Neural cell (in vitro differentiated cells): ENCODE data around the gene UBAC2. TPM values are rescaled to one million over a fixed set of nuclear protein-coding genes. Genes with fewer than 3 reads are reported as not detected.

Experiments used
- H2AFZ ChIP-seq: fragments of 200-600, 300-800 bp; sonication (generic), shearing (Covaris generic); 2 replicates; pipeline ENCODE4 v1.6.0; 2014; ENCODE audit warnings: low read depth, mild to moderate bottlenecking, antibody characterized with exemption, low read length, moderate library complexity
- H3F3A ChIP-seq: fragments of 200-600 bp; shearing (Covaris generic); 2 replicates; pipeline ENCODE4 v1.6.1; 2016; ENCODE audit warnings: mild to moderate bottlenecking, moderate library complexity, mixed read lengths, antibody characterized with exemption, low read length; ENCODE audit not compliant: insufficient read depth, poor library complexity, severe bottlenecking
- H3K27ac ChIP-seq: fragments of 200-600, 300-800 bp; sonication (generic), shearing (Covaris generic); 2 replicates; pipeline ENCODE4 v1.5.1; 2014; ENCODE audit warnings: mild to moderate bottlenecking, low read length, moderate library complexity
- H3K27me3 ChIP-seq: fragments of 300-800, 200-600 bp; sonication (generic), shearing (Covaris generic); 2 replicates; pipeline ENCODE4 v1.6.0; 2014; ENCODE audit warnings: mild to moderate bottlenecking, low read depth, low read length, moderate library complexity; ENCODE audit not compliant: insufficient read depth
- H3K36me3 ChIP-seq: fragments of 300-800, 200-600 bp; sonication (generic), shearing (Covaris generic); 2 replicates; pipeline ENCODE4 v1.5.1; 2014; ENCODE audit warnings: mild to moderate bottlenecking, antibody characterized with exemption, low read length, moderate library complexity; ENCODE audit not compliant: insufficient read depth
- H3K4me2 ChIP-seq: fragments of 300-800, 200-600 bp; sonication (generic), shearing (Covaris generic); 2 replicates; pipeline ENCODE4 v1.6.0; 2014; ENCODE audit warnings: mild to moderate bottlenecking, low read length
- H3K4me3 ChIP-seq: fragments of 300-800, 200-600 bp; sonication (generic), shearing (Covaris generic); 2 replicates; pipeline ENCODE4 v1.5.1; 2014; ENCODE audit warnings: mild to moderate bottlenecking, low read length, moderate library complexity
- H3K79me2 ChIP-seq: fragments of 200-600 bp; shearing (Covaris generic); replicated peaks from 2 replicates; pipeline ENCODE4 v1.6.0; 2014; ENCODE audit warnings: mild to moderate bottlenecking, low read length, moderate library complexity; ENCODE audit not compliant: insufficient read depth
- H3K9ac ChIP-seq: fragments of 300-800, 200-600 bp; sonication (generic), shearing (Covaris generic); 2 replicates; pipeline ENCODE4 v1.6.1; 2016; ENCODE audit warnings: mild to moderate bottlenecking, low read length, mixed read lengths
- H3K9me2 ChIP-seq: fragments of 200-600 bp; shearing (Covaris generic); 2 replicates; pipeline ENCODE4 v1.6.1; 2016; ENCODE audit warnings: mild to moderate bottlenecking, low read length, mixed read lengths; ENCODE audit not compliant: insufficient read depth
- H3K9me3 ChIP-seq: fragments of 200-600, 300-800 bp; sonication (generic), shearing (Covaris generic); 2 replicates; pipeline ENCODE4 v1.6.1; 2016; ENCODE audit warnings: mild to moderate bottlenecking, mixed run types, low read length, moderate library complexity, mixed read lengths
- H4K20me1 ChIP-seq: fragments of 200-600 bp; shearing (Covaris generic); 2 replicates; pipeline ENCODE4 v1.6.1; 2016; ENCODE audit warnings: mild to moderate bottlenecking, mixed run types; ENCODE audit not compliant: insufficient read depth
- CTCF ChIP-seq: fragments of 450-650 bp; IDR thresholded peaks from 2 replicates; pipeline ENCODE4 v1.5.1; 2014; ENCODE audit warnings: antibody characterized with exemption, mild to moderate bottlenecking, moderate library complexity; ENCODE audit not compliant: poor library complexity, severe bottlenecking
- EP300 ChIP-seq: fragments of 450-650 bp; conservative IDR thresholded peaks from 2 replicates; pipeline ENCODE4 v1.6.1; 2014; ENCODE audit warnings: antibody characterized with exemption, mild to moderate bottlenecking, moderate library complexity; ENCODE audit not compliant: poor library complexity, severe bottlenecking
- EZH2 ChIP-seq: fragments of 200-600, 300-800 bp; shearing (Covaris generic), sonication (generic); IDR thresholded peaks from 2 replicates; pipeline ENCODE4 v1.6.1; 2014; ENCODE audit warnings: antibody characterized with exemption, low read length, borderline replicate concordance, mild to moderate bottlenecking; ENCODE audit not compliant: insufficient read depth, poor library complexity, severe bottlenecking
- MXI1 ChIP-seq: fragments of 450-650 bp; conservative IDR thresholded peaks from 2 replicates; pipeline ENCODE4 v1.6.1; 2014; ENCODE audit warnings: antibody characterized with exemption, mild to moderate bottlenecking; ENCODE audit not compliant: poor library complexity, severe bottlenecking
- POLR2AphosphoS5 ChIP-seq: IDR thresholded peaks from 2 replicates; pipeline ENCODE4 v1.6.1; 2012
- RAD21 ChIP-seq: fragments of 450-650 bp; conservative IDR thresholded peaks from 2 replicates; pipeline ENCODE4 v1.6.1; 2014; ENCODE audit warnings: antibody characterized with exemption, mild to moderate bottlenecking, moderate library complexity
- REST ChIP-seq: IDR thresholded peaks from 2 replicates; pipeline ENCODE4 v1.6.1; 2012; ENCODE audit warnings: borderline replicate concordance
- SMC3 ChIP-seq: fragments of 450-650 bp; conservative IDR thresholded peaks from 2 replicates; pipeline ENCODE4 v1.6.1; 2014; ENCODE audit warnings: antibody characterized with exemption, mild to moderate bottlenecking, moderate library complexity; ENCODE audit not compliant: poor library complexity
- TAF1 ChIP-seq: IDR thresholded peaks from 2 replicates; pipeline ENCODE4 v1.6.1; 2012; ENCODE audit warnings: low read depth
- polyA plus RNA-seq: library from polyadenylated mRNA; depleted of rRNA; stranded (reverse); fragments of >200 nt; gene quantifications from 2 replicates; pipeline ENCODE4 v1.2.3, GENCODE V29; 2014

Gene UBAC2
- polyA plus RNA-seq, 1 donor from 2014 or later, result 56.9 TPM

GRCh38 chr13:99307648-99308339, 107.1 kb downstream of the UBAC2 start:
- H3K79me2 ChIP-seq, result no peaks in the 10 kb centered on the region
- no peak overlapping the region for H3K27ac ChIP-seq
- no peak overlapping the region for H3K4me2 ChIP-seq
- H2AFZ ChIP-seq, result no peak overlapping the region
- no peak overlapping the region for H3K4me3 ChIP-seq
- H3K9ac ChIP-seq, result no peak overlapping the region
- H4K20me1 ChIP-seq, result no peaks in the 10 kb centered on the region
- H3F3A ChIP-seq, result no peaks in the 10 kb centered on the region
- no peaks in the 10 kb centered on the region for H3K36me3 ChIP-seq
- TF ChIP-seq EZH2 (no peak), MXI1 (no peak), POLR2AphosphoS5 (no peak), REST (no peak), RAD21 (no peak), SMC3 (no peak), TAF1 (no peak), EP300 (no peak), CTCF (no peak)
- no peaks in the 10 kb centered on the region for H3K9me2 ChIP-seq
- no peaks in the 10 kb centered on the region for H3K27me3 ChIP-seq
- no peaks in the 10 kb centered on the region for H3K9me3 ChIP-seq

- no peaks in the 10 kb centered on the region for H3F3A ChIP-seq
- no peaks in the 10 kb centered on the region for H3K79me2 ChIP-seq
- H3K4me2 ChIP-seq, result no peak overlapping the region
- TF ChIP-seq CTCF (no peak), TAF1 (no peak), EP300 (no peak), RAD21 (no peak), EZH2 (no peak), SMC3 (no peak)
- no peak overlapping the region for H3K9ac ChIP-seq
- H4K20me1 ChIP-seq, result no peaks in the 10 kb centered on the region
- no peak overlapping the region for H3K4me3 ChIP-seq
- H3K27ac ChIP-seq, result no peak overlapping the region
- H3K9me2 ChIP-seq, result no peaks in the 10 kb centered on the region
- no peaks in the 10 kb centered on the region for H3K9me3 ChIP-seq
- no peaks in the 10 kb centered on the region for H3K36me3 ChIP-seq
- no peak overlapping the region for H2AFZ ChIP-seq
- H3K27me3 ChIP-seq, result no peaks in the 10 kb centered on the region
Observed at GRCh38 chr13:99308471-99309087, 107.9 kb downstream of the UBAC2 start.
